Endothelial cell (in vitro differentiated cells): Measurements from ENCODE around the gene SIPA1. TPM values are rescaled to one million over a fixed set of nuclear protein-coding genes. Genes with fewer than 3 reads are reported as not detected.

Experiments used
- DNase-seq: peaks from one replicate; pipeline ENCODE4 v3.0.0; 2021; ENCODE audit warnings: low spot score
- H3K27ac Mint-ChIP-seq: one replicate; pipeline ENCODE4 v1.8.0; 2021; ENCODE audit warnings: mixed read lengths, inconsistent platforms; ENCODE audit not compliant: unreplicated experiment
- H3K27me3 Mint-ChIP-seq: one replicate; pipeline ENCODE4 v1.8.0; 2021; ENCODE audit warnings: mild to moderate bottlenecking, moderate library complexity, mixed read lengths, inconsistent platforms; ENCODE audit not compliant: unreplicated experiment
- H3K36me3 Mint-ChIP-seq: one replicate; pipeline ENCODE4 v1.8.0; 2021; ENCODE audit warnings: mild to moderate bottlenecking, low read depth, mixed read lengths, inconsistent platforms; ENCODE audit not compliant: unreplicated experiment
- H3K4me1 Mint-ChIP-seq: one replicate; pipeline ENCODE4 v1.8.0; 2021; ENCODE audit warnings: mild to moderate bottlenecking, mixed read lengths, inconsistent platforms; ENCODE audit not compliant: unreplicated experiment
- H3K4me3 Mint-ChIP-seq: one replicate; pipeline ENCODE4 v1.8.0; 2021; ENCODE audit warnings: mild to moderate bottlenecking, mixed read lengths, inconsistent platforms; ENCODE audit not compliant: unreplicated experiment
- H3K9me3 Mint-ChIP-seq: one replicate; pipeline ENCODE4 v1.8.0; 2021; ENCODE audit warnings: mixed read lengths, inconsistent platforms; ENCODE audit not compliant: unreplicated experiment
- CTCF ChIP-seq: fragments of 200-600 bp; sonication (generic); IDR thresholded peaks from one replicate; pipeline ENCODE4 v1.5.0; 2021; ENCODE audit warnings: antibody characterized with exemption; ENCODE audit not compliant: unreplicated experiment
- long read RNA-seq: library from polyadenylated mRNA; unstranded; transcript quantifications from one replicate; pipeline ENCODE4 v2.0.0, GENCODE V29; 2020; ENCODE audit not compliant: unreplicated experiment
- total RNA-seq: library from RNA; stranded (reverse); fragmentation: NEBNext Ultra II Directional; extraction: Animal tissue kit (Norgen Biotek cat#: 25700); gene quantifications from one replicate; pipeline ENCODE4 v1.2.1, GENCODE V29; 2021; ENCODE audit not compliant: unreplicated experiment

The SIPA1 gene, protein sequence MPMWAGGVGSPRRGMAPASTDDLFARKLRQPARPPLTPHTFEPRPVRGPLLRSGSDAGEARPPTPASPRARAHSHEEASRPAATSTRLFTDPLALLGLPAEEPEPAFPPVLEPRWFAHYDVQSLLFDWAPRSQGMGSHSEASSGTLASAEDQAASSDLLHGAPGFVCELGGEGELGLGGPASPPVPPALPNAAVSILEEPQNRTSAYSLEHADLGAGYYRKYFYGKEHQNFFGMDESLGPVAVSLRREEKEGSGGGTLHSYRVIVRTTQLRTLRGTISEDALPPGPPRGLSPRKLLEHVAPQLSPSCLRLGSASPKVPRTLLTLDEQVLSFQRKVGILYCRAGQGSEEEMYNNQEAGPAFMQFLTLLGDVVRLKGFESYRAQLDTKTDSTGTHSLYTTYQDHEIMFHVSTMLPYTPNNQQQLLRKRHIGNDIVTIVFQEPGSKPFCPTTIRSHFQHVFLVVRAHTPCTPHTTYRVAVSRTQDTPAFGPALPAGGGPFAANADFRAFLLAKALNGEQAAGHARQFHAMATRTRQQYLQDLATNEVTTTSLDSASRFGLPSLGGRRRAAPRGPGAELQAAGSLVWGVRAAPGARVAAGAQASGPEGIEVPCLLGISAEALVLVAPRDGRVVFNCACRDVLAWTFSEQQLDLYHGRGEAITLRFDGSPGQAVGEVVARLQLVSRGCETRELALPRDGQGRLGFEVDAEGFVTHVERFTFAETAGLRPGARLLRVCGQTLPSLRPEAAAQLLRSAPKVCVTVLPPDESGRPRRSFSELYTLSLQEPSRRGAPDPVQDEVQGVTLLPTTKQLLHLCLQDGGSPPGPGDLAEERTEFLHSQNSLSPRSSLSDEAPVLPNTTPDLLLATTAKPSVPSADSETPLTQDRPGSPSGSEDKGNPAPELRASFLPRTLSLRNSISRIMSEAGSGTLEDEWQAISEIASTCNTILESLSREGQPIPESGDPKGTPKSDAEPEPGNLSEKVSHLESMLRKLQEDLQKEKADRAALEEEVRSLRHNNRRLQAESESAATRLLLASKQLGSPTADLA
- 267 TPM for total RNA-seq
- long read RNA-seq, partial matches to known transcripts: 14 of 26 reads
- long read RNA-seq, other reads (novel, unspliced or antisense): 7 of 26 reads

DNA sequence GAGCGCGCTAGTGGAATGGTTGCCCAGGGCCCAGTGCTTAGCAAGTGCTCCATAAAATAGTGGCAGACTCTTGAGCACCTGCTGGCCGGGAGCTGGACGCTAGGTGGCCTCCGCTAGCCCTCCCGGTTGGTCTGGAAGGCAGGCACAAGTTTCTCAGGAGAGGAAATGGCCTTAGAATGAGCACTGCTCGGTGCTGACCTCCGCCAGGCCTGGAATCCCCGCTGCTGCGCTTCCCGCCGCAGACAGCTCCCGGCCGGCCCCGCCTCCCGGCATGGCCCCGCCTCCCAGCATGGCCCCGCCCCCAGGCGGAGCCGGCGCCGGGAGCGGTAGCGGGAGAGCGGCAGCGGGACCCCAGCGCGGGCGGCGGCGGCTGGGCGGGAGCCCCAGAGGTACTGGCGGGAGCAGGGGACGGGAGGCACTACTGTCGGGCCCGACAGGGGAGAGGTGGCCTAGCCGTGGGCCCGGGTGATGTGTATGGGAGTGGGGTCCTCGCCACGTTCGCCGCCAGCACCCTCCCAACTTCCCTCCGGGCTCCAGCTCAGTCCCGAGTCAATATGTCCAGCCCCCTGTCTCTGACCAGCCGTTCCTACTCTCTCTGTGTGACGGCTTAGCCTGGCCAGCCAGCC lies at the start of gene SIPA1:
Gene SIPA1 (plus strand): TSS at position 308 of the 626 bp plus-strand sequence. CDS start 2,821 bp downstream, outside the sequence.
- peak; percentile 58 for TF ChIP-seq CTCF
- Mint-ChIP-seq H3K4me1 (peaks cover 44% of the 10 kb centered on the region), H3K27me3 (peaks cover 13% of the 10 kb centered on the region), H3K27ac (peak within 1 kb of the TSS; percentile 87), H3K36me3 (peaks cover 19% of the 10 kb centered on the region), H3K4me3 (peak within 1 kb of the TSS; percentile 90), H3K9me3 (no peaks in the 10 kb centered on the region)
- peak; percentile 93 for DNase-seq

- H3K27ac Mint-ChIP-seq: peak overlapping the region; percentile 48
Measured at GRCh38 chr11:65588199-65589054, 49.5 kb upstream of the SIPA1 start.

DNA sequence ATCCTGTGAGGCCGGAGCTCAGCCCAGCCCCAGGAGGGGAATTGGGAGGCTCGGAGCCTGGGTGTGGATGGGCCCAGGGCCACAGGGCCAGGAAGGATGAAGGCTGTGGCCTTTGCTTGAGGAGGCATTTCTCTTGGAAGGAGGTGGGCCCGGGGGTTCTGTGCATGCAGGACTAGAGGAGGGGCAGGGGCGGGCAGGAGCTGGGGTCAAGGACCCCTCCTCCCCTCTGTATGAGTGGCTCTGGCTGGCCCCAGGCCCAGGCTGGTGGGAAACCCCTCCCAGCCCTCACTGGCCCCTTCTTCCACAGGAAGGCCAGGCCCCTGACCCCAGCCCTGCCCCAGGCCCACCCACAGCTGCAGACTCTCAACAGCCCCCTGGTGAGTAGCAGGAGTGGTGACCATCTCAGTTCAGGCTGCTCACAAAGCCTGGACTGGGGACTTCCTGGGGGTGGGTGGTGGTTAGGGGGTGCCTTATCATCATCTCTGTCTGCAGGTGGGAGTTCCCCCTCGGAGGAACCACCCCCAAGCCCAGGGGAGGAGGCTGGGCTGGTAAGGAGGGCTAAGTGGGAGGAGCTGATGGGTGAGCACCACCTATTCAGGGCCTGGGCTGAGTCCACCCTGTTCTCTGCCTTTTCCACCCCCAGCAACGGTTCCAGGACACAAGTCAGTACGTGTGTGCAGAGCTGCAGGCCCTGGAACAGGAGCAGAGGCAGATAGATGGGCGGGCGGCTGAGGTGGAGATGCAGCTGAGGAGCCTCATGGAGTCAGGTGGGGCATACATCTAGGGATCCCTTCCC lies 48.3 kb upstream of the SIPA1 start:
- no peak for DNase-seq
- H3K9me3 Mint-ChIP-seq: no peaks in the 10 kb centered on the region
- H3K4me3 Mint-ChIP-seq: no peak overlapping the region
- peaks cover 9% of the 10 kb centered on the region for H3K36me3 Mint-ChIP-seq
- no peak for TF ChIP-seq CTCF
- H3K27ac Mint-ChIP-seq: no peak overlapping the region
- H3K27me3 Mint-ChIP-seq: peaks cover 36% of the 10 kb centered on the region
- H3K4me1 Mint-ChIP-seq: no peaks in the 10 kb centered on the region

More at GRCh38 chr11:65588199-65589054, 49.5 kb upstream of the SIPA1 start:
- Mint-ChIP-seq H3K4me3 (no peak overlapping the region), H3K9me3 (no peaks in the 10 kb centered on the region), H3K27me3 (peaks cover 37% of the 10 kb centered on the region), H3K36me3 (peaks cover 9% of the 10 kb centered on the region), H3K4me1 (peaks cover 2% of the 10 kb centered on the region)
- peak; percentile 57 for TF ChIP-seq CTCF
- peak; percentile 70 for DNase-seq
